NCI-H146 (cell line): Measurements from ENCODE around the gene KCNQ2.
A peak's percentile ranks its signal among the peaks of the same experiment; 100 is the strongest.

Source experiments
- DNase-seq: peaks from one replicate; lab custom pipeline; 2025; lab: John Stamatoyannopoulos, UW

The KCNQ2 gene

DNA sequence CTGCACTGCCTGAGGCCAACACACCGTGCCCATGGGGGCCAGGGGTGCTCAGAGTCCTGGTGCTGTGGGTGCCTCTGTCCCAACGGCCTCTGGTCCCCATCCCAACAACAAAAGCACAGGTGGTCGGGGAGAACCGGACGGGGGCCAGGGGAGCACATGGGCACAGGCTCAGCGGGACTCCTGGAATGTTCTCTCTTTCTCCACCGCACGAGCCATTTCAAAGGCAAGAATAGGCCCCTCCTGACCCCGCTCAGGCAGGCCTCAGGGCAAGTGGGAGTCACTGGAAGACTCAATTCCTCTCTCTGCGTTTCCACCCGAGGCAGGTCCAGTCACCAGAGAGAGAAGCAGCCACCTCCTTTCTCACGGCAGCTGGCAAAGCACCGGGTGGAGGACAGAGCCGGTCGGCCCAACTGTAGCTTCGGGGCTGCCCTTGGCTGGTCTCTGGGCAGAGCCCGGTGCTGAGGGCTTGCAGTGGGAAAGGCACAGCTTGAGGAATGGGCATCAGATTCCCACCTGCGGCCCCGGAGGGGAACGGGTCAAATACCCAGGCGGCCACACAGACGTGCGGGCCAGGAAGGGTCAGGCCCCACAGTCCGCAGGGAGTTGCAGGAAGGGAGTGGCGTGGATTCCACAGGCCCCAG is 55.2 kb downstream of the KCNQ2 start:
- no peak for DNase-seq

DNA sequence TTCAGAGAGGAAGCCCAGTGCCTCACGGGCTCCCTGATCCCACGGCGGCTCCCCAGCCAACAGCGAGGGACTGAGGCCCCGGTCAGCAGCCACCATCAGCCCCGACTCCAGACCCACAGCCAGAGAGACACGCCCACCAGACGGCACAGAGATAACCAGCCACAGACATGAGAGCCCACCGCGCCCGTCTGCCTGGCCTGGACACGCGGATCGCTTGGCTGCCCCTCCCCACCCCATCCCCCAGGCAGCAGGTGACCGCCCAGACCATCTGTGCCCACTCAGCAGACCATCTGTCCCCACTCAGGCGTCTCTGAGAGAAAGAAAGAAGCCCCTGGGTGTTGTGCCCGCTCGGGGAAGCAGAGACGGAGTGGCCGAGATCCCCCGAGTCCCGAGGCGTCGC is 55.8 kb downstream of the KCNQ2 start:
- DNase-seq = no peak

DNA sequence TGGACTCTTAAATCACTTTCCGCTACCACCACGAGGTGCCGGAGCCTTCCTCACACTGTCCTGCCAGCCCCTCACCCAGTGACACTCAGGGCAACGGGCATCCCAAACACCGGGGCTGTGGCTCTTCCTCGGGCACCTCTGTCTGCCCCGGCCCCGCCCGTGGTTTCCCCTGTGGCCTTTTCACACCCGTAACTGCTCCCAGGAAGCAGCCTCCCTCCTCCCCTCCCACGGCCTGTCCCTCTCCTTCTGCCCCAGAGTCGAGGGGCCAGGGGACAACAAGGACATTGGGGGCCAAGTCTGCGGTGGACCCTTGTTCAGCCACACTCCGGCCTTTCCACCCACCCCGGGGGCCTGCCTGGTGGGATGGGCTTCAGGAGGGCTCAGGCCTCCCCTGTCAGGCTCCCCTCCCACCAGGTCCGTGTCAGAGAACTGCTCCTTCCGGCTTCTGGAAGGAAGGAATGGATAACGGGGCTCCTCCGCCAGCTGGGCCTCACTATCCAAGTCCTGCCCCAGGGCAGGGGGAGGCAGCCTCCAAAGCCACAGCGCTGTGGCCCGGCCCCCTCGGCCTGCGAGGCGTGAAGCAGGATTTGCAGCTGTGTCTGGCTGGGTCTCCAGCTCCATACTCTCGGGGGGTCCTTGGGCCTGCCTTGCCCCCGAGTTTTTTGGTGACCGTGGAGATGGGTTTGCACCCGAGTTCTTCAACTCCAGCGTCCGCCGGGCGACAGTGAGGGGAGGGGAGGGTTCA is 56.6 kb downstream of the KCNQ2 start:
- no peak for DNase-seq

DNA sequence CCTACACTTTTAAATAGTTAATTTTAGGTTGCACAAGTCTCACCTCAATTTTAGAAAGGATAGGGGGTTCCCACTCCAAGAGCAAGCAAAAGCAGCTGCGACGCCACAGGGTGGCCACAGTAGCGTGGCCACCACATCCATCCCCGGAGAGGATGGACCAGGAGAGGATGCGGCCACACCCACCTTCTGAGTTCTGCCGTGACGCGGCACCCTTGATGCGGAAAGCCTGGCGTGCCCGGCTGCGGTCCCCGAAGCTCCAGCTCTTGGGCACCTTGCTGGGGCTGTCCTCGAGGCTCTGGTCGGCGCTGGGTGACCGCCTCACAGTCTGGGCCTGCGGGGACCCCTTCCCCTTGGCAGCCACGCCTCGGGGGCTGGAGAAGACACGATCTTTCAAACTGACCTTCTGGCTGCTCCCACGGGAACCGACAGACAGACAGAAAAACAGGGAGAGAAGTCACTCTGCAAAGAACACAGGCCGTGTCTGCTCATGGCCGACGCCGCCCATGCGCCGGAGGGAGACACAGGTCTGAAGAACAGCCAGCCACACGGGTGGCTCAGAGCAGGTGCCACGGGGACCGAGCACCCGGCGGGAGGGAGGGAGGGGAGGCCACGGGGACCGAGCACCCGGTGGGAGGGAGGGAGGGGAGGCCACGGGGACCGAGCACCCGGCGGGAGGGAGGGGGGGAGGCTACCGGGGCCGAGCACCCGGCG is 57.6 kb downstream of the KCNQ2 start:
- no peak for DNase-seq

DNA sequence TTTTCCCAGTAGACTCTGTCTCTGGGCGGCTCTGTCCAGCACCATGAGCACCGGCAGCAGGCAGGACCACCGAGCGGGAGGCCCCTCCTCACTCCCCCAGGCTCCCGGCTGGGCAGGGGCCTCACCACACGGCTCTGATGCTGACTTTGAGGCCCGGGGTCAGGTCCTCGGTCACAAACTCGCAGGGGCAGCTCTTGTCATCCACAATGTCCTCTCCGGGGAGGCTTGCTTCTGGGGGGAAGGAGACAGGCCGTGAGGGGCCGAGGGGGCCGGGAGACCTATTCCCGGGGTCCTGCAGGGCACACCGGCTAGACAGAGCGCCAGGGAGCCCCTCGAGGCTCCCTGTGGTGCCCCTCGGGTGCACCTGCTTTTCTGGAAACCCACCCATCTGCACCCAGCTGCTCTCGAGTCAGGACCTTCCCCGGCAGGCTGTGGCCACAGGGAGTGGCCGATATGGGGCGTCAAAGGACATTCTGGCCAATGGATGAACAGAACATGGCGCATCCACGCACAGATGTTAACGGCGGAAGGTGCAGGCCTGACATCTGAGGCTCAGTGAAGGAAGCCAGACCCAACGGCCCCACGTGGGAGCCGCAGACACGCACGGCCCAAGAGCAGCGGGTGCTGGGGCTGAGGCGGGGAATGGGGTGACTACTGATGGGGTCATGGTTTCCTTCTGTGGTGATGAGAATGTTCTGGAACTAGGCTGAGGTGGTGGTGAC is 58.3 kb downstream of the KCNQ2 start:
- DNase-seq = no peak

DNA sequence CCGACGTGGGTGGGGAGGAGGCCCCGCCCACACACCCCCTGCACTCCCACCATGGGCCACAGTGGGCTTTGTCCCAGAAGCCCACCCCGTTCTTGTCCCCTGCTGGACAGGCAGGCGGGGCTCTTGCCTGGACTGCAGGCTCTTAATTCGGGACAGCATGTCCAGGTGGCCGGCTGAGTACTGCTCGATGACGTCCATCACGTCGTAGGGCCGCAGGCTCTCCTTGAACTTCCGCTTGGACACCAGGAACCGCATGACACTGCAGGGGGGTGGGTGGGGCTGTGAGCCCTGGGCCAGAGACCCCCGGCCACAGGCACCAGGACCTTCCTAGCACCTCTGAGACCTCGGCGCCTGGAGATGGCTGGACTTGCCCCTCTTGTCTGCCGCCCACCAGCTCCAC is 59.1 kb downstream of the KCNQ2 start:
- DNase-seq = no peak

DNA sequence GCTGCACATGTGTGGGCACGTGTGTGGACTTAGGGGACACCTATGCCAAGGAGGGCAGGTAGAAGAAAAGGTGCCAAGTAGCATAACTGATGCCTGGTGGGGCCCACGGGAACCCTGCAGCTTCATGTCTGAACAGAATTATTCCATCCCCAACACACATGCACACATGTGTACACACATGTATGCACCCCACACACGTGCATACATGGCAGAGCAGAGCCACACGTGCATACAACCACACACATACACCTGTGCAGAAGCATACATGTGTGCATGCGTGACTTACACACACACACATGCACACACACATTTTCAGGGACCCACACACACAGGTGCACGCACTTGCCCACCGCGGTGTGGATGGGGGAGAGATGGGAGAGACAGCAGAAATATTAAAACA is 59.6 kb downstream of the KCNQ2 start:
- DNase-seq = no peak

DNA sequence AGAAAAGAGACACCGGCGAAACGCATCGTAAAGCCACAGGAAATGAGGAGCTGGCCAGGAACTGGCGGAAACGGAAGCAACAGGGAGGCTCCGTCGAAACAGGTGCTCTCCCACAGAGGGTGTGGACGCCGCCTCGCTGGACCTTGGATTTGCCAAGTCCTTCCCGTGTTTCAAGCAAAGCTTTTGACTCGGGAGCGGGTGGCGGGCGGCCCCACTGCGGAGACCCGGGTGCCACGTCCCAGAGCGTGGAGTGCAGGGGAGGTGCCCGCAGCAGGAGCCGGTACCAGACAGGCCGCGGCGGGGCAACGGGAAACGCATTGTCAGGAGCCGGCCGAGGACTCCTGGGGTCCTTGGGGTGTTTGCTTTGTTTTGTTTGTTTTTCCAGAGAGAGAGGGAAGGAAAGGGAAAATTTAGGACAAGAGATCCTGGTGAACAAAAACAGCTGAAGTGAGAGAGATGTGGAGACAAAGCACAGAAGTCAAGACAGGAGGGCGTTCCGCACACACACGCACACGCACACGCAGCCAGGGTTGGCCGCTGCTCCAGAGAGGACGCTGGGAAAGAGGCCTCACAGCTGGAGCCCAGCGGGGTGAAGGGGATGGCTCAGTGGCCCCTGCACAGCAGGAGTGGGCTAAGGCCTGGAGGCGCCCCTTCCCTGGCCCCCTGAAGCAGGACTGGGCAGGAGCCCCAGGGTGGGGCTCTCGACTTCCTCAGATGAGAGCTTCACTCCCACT is 60.4 kb downstream of the KCNQ2 start:
- peak; percentile 31 for DNase-seq

DNA sequence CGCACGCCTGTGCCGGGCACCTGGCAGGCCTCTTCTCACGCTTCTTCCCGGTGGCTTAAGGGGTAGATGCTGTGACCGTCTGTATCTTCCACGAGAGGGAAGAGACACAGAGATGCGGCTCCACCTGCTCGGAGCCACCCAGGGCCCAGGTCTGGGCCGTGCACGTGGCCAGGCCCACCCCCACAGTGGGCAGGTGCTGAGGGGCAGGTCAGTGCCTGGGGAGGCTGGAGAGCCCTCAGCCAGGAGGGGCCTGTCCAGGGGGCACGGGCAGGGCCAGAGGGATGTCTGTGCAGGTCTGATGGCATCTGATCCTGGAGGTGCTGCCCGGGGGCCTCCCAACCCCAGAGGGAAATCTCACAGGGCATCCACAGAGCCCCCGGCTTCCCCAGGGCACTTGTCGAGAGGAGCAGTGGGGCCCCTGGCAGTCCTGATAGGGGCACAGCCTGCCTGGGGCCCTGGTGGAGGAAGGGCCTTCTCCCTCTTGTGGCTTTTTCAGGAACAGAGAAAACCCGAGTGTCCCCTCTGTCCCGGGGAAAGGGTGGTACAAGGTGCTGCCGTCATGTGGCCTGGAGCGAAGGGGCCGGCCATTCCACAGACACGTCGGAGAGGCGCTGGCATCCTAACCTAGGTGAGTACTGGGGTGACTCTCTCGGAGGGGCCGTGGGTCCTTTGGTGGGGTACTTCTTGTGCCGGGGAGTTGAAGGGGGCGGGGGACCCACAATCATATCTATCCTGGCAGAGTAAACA is 61.1 kb downstream of the KCNQ2 start:
- DNase-seq = no peak

DNA sequence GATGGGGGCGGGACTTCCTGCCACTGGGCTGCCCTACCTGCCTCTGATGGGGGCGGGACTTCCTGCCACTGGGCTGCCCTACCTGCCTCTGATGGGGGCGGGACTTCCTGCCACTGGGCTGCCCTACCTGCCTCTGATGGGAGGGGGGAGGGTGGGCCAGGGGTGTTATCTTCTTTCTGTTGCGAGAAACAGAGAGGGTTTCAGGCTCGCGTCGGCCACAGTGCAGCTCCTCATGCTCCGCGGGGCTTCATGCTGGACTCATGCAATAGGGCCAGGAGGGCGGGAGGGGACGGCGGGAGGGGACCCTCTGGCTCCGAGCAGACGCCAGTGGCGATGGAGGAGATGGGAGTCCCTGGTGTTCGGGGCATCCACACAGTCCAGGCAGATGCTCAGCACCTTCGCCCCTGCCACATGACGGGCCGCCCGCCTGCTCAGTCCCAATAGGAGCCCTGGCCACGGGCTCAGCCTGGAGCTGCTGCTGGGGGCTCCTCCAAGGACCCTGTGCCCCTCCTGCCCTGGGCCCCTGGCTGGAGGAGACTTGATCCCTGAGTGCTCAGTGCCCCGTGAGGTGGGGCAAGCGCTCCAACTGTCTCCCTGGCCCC is 62.5 kb downstream of the KCNQ2 start:
- DNase-seq = no peak

DNA sequence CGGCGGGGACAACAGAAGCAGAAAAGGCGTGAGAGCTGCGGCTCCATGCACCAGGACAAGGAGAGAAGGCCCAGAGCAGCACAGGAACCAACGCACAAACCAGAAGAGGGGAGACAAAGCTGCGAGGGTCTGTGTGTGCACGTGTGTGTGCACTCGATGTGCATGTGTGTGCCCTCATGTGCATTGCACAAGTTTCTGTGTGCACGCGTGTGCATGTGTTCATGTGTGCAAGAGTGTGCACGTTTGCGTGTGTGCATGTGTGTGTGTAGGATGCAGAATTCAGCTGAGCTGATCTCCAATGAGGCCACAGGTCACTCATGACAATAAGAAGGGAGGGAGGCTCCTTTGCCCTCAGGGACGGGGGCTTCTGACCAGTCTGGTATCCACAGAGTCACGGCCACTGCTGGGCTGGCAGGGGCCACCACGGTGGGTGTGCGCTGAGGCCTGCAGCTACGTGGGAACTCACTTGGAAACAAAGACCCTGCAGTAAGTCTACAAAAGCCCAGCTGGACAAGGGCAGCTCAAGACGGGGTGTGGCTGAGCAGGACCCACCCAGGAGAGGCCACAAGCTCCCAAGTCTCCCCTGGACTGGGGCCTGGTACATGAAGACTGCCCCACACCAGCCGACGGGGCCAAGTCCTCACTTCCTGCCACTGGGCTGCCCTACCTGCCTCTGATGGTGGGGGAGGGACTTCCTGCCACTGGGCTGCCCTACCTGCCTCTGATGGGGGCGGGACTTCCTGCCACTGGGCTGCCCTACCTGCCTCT is 63.2 kb downstream of the KCNQ2 start:
- peak; percentile 22 for DNase-seq

DNA sequence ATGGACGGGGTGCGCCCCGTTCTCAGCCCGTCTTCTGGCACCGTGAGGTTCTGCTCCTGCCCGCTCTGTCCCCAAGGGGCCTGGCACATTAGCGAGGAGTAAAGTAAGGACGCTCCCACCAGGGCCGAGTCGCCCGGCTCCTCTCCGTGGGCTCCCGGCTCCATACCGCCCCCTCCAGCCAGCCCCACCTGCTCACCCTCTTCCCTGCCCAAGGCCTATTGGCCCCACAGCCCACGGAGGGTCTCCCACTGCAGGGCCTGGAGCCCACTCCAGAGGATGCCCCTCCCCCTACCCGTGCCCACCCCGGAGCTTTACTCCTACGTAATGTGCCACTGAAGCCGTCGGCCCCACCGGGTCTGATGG is 63.8 kb downstream of the KCNQ2 start:
- no peak for DNase-seq

DNA sequence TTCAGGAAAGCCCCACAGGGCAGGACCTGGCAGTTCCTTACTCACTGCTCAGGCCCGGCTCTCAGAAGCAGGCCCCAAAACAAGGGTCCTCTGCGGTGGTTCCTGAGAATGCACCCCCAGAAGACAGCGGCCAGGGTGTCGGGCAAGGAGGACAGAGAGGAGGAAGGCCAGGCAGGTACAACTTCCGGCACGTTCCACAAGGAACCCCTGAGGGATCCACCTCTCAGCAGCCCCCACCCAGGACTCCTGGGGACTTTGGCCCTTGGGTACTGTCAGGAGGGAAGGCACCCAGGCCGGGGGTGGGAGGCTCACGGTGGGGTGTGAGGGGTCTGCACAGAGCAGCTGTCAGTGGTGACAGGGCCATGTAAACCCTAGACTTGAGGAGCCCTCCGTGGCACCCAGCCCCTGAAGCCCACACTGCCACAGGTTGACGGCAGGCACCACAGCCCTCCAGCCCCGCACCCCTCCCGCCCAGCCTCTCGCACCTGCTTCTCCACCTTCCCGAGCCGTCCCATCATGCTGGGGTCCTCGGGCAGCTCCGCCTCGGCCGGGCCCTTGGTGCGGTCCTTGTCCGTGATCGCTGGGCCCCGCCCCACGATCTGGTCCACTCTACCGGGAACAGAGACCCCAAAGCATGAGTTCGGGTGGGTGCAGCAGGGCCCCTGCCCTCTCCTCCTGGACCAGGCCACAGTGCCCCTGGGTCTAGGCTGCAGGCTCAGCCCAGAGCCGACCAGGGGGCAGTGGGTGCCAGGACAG is 64.3 kb downstream of the KCNQ2 start:
- DNase-seq = no peak

DNA sequence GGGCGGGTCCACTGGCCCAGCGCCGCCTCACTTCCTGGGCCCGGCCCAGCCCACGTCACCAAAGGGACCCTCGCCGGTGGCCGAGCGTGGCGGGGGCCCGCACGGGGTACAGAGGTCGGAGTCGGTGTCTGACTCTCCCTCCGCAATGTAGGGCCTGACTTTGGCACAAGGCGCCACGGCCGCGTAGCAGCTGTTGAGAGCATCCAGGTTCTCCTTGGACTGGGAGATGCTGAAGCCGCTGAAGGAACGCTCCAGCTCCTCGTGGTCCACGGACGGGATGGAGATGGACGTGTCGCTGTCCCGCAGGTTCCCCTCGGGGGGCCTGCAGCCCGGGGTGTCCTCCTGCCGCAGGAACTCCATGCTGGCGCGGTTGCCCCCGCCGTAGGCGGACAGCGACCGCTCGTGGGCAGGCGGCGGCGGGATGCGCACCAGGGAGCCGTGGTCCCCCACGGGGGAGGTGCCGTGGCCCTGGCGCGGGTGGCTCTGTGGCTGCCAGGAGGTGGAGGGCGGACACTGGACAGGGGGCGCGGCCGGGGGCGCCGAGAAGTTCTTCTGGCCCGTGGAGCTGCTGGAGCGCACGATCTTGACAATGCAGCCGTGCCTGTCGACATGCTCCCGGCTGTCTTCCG is 65.7 kb downstream of the KCNQ2 start:
- no peak for DNase-seq

DNA sequence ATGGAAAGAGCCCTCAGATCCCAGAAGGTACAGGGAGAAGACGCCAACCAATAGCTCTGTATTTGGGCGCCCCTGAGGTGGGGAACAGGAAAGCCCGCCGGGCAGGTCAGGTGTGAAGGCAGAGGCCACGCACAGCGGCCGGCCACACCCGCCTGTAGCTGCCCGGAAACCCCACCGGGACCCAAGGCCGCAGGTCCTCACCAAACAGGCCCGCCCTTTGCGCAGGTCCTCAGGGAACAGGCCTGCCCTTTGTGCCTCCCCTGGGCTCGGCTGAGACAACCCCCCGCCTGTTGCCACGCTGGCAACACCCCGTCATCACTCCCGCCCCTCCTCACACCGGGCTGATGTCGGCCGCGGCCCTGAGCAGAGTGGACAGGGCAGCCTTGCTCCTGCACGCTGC is 66.4 kb downstream of the KCNQ2 start:
- no peak for DNase-seq

DNA sequence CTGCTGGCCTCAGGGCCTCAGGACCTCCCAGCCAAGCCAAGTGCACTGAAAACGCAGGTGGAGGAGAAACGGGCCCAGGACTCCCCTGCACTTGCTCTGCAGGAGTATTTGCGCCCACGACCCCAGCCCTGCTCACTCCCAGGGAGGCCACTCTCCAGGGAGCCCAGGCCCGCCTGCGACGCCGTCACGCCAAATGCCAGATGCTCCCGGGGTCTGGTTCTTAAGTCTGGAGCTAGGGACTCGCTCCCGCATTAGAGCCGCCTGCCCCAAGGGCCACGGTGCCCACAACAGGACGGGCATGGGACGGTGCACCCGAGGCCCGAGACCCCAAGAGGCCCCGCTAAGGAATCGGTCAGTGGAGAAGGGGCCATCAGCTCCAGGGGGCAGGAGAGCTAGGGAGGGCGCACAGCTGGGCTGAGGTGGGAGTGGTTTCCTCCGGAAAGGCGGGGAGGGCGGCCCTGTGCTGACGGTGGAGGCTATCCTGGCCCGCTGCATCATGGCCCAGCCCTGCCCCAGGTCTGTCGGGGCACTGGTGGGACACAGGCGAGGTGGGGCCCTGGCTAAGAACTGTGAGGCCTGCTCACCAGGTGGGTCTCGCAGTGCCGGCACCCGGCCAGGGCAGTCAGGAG is 67.2 kb downstream of the KCNQ2 start:
- DNase-seq = no peak

DNA sequence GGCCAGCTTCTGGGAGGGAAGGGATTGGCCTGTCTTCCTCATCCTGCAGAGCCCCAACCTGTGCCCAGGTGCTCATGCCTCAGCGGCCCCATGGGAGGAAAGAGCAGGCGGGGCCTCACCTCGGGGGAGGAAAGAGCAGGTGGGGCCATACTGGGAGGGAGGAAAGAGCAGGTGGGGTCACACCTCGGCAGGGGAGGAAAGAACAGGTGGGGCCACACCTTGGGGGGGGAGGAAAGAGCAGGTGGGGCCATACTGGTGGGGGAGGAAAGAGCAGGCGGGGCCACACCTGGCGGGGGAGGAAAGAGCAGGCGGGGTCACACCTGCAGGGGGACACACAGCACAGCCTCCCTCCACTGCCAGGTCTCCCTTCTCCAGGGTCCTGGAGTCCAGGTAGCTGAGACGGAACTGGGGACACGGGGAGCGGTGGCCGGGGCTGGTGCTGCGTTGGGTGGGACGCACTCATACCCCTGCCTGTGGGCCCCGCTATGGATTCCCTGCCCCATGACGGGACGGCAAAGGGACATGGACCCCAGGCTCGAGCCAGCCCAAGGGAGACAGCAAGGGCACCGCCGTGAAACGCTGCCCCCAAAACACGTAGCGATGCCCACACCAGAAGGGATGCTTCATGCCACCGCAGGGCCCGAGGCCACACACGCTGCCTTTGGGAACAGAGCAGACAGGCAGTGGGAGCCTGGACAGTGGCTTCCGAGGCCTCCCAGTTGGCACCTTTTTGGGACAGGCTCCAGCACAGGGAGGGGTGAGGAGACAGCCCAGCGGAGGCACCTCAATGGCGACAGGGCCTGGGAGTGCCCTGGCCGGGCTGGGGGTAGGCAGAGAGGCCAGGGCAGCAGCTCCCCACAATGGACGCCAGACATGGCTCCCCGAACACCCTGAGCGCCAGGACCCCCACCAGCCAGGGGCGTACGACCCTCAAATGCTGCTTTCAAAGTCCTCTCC is 68.0 kb downstream of the KCNQ2 start:
- DNase-seq = peak; percentile 59
